EL (cell line): ENCODE results near the gene TEKTIP1.
"Not testable (repeated sequence)": the region's sequence is repeated elsewhere in the genome, so short reads cannot be mapped to it uniquely, and the experiment has no call there.

Experiments used
- DNase-seq: peaks from one replicate; pipeline ENCODE4 v3.0.0-alpha.2; 2016

The TEKTIP1 gene

DNA sequence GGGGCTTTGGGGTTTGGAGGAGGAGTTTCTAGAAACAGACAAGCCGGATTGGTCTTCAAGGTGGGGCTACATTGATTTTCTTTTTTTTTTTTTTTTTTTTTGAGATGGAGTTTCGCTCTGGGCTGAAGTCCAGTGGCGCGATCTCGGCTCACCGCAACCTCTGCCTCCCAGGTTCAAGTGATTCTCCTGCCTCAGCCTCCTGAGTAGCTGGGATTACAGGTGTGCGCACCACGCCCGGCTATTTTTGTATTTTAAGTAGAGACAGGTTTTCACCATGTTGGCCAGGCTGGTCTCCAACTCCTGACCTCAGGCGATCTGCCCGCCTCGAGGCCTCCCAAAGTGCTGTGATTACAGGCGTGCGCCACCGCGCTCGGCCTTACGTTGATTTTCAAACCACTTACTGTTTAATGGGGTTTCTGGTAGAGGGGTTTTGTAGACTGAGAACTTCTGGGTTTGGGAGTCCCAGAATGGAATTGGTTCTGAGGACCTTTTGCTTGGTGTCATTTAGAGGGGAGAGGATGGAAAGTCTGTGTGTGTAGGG, 30.8 kb upstream of the TEKTIP1 start:
- DNase-seq = not testable (repeated sequence)

DNA sequence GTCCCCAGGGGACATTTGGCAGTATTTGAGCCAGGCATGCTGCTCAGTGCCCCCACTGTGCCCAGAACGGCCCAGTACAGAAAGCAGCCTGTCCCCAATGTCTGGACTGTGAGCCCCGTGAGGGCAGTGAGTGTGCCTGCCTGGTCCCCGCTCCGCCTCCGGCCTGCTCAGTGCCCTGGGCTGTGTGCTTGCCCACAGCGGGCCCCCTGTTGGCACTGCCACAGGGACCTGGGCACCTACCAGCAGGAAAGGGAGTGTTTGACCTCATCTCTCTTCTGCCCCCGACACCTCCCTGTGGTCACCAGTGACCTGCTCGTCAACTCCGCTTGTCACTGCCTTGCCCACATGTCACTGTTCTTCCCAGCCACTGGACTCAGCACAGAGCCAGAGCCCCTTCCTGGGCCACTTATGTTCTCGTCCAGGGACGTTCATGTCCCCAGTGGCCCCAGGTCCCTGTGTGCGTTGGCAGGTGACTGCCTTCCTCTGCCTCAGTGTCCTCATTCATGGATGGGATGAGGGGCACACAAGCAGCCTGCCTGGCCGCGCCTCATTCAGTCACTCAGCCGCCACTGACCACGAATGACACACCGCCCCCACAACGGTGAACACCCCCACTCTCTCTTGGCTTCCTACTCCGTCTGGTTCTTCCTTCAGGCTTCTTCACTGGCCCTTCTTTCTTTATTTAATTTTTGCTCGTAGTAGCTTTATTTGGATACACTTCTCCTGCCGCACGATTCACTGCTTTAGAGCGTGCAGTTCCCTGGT, 30.0 kb upstream of the TEKTIP1 start:
- DNase-seq = peak; percentile 23

DNA sequence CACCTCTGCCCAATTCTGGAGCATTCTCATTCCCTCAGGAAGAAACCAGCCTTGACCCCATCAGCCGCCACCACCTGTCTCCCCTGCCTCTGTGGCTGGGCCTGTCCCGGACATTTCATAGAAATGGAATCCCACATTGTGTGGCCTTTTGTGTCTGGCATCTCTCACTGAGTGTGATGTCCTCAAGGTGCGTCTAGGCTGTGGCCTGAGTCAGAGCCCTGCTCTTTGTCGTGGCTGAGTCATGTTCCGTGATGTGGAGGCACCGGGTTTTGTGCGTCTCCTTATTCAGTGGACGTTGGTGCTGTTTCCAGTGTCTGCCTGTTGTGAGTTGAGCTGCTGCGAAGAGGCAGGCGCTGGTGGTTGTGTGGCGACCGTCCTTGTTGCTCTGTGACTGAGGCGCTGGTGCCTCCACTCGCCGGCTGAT, 29.4 kb upstream of the TEKTIP1 start:
- peak; percentile 59 for DNase-seq

DNA sequence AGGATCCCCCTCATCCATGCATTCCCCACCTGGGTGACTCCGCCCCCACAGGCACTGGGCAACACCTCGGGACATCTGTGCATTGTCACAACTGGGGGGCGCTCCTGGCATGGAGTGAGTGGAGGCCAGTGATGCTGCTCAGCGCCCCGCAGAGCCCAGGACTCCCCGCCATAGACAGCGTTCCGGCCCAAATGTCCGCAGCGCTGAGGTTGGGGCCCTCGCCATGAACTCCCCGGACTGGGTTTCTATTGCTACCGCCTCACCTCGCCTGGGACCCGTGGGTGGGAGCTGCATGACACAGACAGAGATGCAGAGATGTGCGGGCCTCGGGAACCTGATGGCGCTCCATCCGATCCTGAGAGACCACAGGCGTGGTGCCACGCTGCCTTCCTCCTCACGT, 28.2 kb upstream of the TEKTIP1 start:
- DNase-seq = no peak

DNA sequence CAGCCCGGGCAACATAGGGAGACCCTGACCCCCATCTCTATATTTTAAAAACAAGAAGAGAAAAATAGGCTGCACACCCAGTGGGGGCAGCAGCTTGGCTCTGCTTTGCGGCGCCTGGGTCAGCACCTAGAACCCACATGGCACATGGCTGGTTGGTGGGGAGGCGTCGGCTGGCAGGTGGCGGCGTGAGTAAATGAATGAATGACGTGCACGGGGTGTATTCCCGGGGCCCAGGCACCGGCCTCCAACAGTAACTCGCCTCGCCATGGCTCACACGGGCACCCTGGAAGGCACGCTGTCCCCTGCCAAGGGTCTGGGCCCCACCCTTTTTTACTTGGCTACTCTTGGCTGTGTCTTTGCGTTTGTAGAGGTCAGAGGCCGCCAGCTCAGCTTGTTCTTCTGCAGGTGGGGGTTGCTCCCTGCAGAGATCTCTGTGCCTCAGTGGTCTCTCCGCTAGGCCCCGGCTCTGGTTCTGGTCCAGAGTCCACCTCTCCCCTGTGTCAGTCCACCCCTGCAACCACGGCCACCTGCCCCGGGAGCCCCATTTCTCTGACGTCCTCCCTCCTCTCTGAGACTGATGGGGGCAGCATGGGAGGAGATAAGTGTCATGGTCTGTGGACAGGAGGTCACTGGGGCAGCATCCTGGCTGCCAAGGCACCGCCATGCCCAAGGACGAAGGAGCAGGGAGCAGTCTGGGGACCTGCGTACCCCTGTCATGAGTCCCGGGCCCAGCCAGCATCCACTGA, 27.3 kb upstream of the TEKTIP1 start:
- no peak for DNase-seq

DNA sequence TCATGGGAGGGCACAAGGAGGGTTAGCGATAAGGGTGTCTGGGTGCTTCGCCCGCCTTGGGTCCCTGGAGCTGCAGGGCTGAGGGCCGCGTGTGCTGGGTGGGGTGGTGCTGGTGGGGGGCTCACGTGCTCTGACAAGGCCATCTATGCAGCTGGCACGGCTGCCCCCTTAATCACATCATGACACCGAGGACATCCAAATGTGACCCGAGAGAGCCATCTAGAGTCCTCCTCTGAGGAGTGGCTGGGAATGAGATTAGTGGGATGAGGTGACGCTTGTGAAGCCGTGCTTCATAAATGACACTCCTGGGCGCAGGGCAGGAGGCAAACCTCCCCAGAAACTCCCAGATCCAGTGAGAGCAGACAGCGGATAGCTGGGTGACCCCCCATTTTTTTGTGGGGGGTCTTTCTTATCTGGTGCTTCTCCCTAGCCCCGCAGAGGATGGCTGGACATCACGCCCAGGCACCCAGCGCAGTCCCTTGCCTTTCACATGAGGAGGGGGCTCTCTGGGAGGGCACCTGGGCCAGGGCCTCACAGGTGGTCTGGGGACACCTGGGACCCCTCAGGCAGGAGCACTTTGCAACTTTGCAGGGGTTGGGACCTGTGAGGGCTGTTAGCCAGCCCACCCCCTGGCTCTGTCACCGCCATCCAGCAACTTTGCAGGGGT, 26.3 kb upstream of the TEKTIP1 start:
- DNase-seq = no peak

DNA sequence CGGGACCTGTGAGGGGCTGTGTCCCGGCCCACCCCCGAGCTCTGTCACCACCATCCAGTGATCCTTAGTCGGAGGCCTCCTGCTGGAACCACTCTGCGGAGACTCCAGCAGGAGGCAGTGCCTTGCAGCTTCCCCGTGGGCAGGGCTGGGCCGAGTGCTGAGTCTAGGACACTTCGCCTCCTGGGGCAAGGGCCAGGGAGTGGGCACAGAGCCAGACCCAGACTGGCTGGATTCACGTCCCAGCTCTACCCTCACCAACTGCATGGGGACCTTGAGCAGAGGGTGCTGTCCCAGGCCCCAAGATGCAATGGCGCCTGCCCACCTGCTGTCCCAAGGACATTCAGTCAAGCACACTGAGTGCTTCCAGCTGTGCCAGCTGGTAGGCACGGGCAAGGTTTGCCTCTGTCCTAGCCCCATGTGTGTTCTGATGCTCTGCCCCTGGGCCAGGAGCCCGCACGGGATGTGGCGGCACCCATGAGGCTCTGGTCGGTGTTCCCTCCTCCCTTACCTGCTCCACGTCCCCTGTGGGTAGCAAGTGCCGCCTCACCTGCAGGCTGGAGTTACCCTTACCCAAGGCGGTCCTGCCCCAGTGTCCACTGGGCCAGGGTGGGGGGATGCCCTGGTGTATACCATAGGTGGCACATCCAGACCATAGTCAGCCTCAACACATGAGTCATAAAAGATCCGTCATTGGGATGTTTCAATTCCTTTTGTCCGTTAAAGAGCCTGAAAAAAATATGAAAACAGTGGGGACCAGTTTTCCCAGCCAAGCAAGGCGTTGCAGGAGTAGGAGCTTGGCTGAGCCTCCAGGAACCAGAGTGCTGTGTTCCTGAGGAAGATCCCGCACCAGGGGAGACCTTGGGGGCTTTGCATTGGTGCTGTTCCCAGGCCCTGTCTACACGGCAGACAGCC, 25.5 kb upstream of the TEKTIP1 start:
- no peak for DNase-seq

DNA sequence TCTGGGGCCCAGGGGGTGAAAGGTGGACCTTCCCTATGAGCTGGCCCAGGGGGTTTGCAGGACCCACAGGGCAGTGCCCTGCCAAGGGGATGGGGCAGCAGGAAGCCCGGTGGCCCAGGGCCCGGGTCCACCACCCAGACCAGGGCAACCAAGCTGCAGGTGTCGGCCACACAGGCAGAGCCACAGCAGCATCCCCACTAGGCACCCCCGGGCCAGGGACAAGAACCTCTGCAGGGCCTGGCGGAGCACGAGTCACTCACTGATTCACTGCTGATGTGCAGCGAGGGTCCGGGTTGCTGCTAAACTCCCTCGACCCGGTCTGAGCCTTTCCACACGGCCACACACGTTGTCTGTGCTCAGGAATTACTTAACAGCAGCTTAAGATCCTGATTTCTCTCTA, 24.0 kb upstream of the TEKTIP1 start:
- peak; percentile 39 for DNase-seq

DNA sequence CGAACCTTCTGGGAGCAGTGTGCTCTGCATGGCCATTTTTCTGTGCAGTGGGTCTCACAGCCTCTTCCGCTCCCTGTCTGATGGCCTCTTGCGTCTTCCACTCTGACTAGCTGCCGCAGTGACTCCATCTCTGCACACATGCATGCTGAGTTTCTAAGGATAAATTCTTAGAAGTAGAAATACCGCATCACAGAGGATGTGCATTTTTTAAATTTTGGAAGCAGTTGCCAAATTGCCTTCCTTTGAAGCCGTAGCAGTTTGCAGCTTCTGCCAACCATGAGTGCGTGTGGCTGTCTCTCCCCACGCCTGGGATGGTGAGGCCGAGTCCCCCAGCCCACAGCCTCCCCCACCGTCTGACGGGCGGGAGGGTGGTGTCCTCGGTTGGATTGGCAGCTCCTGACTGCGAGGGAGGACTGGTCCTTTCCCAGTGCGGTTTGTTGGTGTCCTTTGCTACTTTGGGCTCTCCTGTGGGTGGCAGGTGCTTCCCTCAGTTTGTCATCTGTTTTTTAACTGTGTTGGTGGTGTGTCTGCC, 23.0 kb upstream of the TEKTIP1 start:
- no peak for DNase-seq

DNA sequence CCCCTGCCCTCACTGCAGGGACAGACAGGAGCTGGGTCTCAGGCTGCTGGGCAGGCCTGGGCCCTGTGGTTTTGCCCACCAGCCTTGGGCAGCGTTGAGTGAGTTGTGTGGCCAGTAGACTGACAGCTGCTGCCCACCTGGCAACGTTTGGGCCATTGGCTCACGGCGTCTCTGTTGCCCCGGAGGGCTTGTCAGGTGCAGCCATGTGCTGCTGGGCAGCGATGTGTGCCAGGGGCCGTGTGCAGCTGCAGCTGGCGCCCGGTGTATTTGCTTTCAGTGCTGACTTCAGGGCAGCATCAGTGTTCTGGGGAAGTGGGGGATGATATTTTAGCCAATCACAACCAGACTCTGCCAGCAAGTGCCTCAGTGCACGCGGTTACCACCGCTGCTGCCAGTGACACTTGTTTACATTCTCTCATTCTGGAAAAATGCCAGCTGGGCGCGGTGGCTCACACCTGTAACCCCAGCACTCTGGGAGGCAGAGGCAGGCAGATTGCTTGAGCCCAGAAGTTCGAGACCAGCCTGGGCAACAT, 22.2 kb upstream of the TEKTIP1 start:
- no peak for DNase-seq

DNA sequence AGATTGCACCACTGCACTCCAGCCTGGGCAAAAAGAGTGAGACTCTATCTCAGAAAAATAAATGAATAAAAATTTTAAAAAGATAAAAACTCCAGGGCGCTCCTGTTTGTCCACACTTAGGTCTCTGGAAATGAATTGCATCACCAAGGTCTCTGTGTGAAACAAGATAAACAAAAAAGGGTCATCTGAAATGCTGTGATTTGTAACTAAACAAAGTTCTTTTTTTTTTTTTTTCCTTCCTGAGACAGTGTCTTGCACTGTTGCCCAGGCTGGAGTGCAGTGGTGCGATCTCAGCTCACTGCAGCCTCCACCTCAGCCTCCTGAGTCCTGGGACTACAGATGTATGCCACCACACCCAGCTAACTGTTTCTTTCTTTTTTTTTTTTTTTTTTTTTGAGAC, 21.3 kb upstream of the TEKTIP1 start:
- DNase-seq = no peak

DNA sequence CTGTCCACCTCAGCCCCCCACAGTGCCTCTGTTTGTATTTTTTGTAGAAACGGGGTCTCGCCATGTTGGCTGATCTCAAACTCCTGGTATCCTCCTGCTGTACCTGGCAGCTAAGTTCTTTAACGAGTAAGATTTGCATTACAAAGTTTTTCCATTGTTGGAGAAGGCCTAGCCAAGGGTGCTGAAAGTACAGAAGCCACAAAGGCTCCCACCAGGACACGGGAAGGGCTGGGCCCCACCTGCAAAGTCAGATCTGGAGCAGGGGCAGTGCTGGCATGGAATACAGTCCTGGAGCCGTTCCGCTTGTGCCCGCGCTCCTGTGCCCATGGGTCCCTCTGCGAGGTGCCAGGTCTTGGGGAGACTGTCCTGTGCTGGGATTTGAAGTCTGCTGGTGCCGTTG, 20.7 kb upstream of the TEKTIP1 start:
- no peak for DNase-seq

DNA sequence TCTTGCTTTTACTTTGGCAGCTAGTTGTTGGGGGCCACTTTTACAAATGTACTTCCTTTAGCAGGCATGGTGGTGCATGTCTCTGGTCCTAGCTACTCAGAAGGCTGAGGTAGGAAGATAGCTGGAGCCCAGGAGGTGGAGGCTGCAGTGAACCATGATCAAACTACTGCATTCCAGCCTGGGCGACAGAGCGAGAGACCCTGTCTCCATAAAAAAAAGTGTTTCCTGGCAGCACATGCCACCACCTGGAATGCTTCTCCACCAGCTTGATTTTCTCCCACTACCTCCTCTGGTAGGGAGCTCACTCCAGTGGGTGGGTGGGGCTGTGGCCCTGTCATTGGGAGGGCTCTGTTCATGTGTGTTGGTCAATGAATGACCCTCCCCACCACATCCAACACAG, 20.3 kb upstream of the TEKTIP1 start:
- no peak for DNase-seq

DNA sequence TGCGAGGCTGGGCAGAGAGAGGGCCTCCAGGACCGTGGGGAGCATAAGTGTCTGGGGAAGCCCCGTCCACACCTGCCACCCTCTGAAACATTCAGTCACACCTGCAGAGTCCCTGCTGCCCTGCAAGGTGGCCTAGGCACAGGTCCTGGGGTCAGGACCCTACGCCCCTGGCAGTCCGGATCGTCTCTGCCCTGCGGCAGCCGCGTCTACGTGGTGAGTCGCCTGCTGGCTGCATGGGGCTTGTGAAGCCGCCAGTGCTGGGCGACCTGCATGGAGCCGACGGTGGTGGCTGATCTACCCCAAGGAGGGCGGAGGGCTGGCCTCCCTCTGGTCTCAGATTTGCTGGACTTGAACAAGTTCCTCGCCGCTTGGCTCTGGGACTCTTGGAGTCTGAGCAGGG, 19.8 kb upstream of the TEKTIP1 start:
- no peak for DNase-seq

DNA sequence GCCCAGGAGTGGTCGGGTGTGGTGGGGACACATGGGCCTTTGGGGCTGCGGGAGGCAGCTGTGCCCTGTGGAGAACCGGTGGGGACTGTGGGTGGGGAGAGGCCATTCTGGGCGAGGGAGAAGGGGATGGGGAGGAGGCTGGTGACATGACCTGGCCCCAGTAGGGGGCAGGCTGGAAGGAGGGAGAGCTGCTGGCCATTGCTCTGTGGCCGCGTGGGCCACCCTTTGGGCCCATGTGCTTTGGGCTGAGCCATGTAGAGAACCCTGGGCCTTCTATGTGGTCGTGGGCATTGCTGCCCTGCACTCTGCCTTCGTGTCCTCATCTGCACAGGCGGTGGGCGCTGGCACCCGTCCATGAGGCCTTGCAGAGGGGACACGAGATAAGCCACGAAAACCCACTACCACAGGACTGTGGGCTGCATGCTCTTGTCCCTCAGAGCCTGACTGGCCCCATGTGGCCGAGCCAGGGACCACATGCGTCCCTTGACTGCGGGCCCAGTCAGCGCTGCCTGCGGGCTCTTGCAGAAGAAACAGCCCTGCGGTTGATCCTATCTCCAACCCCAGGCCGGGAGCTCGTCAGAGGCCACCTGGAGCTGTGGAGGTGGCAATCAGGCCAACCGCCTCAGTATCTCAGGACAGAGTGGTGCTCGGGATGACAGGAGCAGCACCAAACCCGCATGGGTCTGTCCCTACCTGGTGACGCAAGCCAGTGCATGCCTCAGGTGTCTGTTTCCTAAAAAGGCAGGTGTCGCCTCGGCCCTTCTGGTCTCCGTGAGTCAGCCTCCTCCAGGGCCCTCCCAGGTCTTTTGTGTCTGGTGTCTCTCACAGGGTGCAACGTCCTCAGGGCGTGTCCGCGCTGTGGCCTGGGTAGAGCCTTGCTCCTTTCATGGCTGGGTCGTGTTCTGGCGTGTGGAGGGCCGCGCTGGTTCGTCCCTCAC, 18.5 kb upstream of the TEKTIP1 start:
- no peak for DNase-seq

DNA sequence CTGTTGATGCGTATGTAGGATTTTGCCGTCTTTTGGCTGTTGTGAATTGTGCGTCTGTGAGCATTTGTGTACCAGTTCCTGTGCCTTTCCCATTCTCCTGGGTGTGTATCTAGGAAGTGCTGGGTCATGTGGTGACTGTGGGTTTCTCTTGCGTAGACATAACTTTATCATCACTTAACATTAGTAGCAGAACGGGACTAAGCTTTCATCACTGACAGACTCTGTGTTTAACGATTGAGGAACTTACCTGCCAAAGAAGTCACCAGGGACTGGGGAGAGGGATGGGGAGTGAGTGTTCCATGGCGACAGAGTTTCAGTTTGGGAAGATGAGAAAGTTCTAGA, 17.9 kb upstream of the TEKTIP1 start:
- DNase-seq = no peak

DNA sequence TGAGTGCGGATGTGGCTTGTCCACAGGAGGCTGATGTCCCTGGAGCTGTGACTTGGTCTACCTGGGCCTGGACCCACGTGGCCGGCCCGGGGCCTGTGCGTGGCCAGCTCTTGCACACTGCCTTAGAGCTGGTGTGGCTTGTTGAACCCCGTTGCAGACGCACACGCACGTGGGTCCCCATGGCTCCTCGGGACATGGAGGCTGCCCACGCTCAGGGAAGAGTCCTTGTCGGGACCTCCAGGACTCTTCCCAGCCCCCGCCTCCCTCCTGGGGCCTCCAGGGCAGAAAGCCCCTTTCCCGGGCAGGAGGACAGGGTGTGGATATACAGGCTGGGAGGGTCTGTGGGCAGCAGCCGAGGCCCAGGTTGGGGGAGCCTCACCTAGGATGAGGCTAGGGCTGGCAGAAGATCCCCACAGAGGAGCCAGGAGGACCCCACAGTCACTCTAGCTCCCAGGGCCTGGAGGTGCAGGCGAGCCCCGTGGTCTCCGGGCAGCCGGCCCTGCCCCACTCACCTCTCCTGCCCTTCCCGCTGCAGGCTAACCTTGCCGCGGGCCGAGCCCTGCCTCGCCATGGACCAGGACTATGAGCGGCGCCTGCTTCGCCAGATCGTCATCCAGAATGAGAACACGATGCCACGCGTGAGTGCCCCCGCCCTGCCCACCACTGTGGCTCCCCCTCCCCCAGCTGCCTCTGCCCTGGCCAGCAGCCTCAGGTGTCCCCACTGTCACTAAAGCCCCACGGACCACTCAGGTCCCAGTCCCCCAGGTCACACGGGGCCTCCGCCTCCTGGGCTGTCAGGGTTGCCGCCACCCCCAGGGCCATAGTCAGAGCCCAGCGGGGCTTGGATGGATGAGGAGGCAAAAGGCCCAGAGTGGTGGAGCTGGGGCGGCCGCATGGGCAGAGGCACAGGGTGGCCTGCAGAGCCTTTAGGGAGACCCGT, 16.3 kb upstream of the TEKTIP1 start:
- DNase-seq = no peak

DNA sequence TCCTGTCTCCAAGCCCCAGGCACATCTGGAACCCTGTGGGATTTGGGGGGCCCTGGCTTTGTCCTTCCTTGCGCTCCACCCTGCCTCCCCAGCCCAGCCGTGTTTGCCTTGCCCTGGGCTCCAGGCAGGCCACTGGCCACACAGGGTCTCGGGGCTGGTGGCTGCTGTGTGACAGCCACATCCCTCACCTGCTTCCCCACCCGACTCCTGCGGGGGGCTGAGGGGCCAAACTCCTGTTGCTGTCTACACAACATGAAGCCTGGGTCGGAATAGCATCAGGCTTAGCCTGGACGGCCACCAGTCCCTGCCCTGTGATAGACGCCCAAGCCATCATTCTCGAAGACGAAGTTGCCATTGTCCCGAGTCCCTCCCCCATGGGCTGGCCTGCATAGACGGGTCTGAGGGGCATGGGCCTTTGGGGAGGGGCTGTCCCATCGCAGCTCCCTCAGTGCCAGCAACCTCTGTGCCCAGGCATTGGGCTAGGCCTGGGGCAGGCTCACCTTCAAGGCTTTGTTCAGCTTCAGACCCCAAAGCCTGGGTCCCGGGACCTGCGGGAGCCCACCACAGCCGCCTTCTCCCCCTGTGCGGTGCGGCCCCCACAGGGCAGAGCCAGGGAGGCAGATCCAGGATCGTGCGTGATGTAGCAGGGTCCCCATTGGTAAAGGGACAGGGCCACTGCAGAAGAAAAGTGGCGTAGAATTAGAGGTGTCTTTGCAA, 15.5 kb upstream of the TEKTIP1 start:
- no peak for DNase-seq
